ENCODE measurements around the gene CFLAR.
"Not testable (repeated sequence)": the region's sequence is repeated elsewhere in the genome, so short reads cannot be mapped to it uniquely, and the experiment has no call there.

CFLAR gene

DNA sequence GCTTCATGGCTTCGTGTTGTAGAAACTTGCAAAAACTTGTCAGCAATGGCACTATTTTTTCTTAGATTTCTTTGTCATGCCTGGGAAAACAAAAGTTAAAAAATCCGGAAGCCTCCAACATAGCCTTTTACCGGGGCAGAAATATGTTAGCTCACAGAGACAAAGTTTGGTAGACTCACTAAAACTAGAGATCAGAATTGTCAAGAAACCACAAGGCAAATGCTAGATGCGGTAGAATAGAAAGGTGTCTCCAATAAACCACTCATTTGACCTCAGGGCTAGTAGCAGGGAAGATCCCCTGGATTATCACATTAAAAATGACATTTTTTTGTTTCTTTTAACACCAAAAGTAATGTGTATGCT, 67.4 kb downstream of the CFLAR start:
- FAIRE-seq, result no peak

DNA sequence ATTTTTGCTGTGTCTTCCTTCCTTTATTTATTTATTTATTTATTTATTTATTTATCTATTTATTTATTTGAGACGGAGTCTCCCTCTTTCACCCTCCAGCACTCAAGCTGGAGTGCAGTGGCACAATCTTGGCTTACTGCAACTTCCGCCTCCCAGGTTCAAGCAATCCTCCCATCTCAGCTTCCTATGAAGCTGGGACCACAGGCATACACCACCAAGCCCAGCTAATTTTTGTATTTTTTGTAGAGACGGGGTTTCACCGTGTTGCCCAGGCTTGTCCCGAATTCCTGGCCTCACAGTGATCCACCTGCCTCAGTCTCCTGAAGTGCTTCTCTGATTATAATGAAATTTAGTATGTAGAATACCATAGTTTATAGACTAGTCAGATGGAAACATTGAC, 67.9 kb downstream of the CFLAR start:
- not testable (repeated sequence) for FAIRE-seq

DNA sequence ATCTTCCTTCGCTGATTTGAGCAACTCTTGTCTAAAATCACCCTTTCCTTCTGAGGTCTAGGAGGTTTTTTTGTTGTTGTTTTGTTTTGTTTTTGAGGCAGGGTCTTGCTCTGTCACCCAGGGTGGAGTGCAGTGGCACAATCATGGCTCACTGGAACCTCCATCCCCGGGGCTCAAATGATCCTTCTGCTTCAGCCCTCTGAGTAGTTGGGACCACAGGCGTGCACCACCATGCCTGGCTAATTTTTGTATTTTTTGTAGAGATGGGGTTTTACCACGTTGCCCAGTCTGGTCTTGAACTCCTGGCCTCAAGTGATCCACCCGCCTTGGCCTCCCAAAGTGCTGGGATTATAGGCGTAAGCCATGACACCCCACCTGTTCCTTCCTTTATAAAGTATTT, 68.3 kb downstream of the CFLAR start:
- not testable (repeated sequence) for FAIRE-seq

DNA sequence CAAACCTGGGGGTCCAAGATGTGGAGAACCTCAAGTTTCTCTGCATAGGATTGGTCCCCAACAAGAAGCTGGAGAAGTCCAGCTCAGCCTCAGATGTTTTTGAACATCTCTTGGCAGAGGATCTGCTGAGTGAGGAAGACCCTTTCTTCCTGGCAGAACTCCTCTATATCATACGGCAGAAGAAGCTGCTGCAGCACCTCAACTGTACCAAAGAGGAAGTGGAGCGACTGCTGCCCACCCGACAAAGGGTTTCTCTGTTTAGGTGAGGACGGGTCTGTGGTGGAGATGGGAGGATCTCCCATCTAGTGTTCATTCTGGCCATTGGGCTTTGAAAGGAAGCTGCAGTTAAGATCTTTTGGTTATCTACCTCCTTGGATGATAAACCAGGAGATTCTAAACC, 69.9 kb downstream of the CFLAR start:
- no peak for FAIRE-seq

DNA sequence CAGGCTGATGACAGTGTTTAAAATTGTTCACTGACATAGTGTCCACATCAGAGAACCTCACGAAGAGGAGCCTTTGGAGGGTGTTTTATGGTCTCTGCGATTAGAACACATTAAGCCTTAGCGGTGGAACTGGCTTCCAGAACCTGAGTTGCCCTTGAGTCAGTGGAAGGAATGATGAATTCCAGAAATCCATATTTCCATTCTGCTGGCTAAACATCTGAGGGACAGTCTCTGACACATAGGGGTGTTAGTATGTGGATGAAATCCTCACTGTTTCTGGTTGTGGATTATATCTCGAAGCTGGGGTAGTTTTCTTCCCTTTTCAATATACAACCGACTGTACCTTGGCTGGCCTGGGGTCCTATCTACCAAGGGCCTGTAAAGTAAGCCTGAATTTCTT, 71.0 kb downstream of the CFLAR start:
- no peak for FAIRE-seq

DNA sequence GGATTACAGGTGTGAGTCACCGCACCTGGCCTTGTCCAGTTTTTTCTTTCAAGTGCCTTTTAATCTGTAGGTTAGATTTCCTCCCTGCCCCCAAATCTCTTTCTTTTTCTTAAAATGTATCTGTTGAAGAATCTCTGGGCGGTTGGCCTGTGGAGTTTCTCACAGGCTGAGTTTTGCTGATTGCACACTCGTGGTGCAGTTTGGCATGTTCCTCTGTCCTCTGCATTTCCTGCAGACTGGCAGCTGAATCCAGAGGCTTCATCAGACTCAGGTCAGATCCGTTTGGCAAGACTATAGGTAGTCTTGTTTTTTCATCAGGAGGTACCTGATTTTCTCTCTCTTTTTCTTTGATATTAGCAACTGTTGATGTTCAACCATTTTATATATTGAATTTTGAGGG, 72.5 kb downstream of the CFLAR start:
- no peak for FAIRE-seq

DNA sequence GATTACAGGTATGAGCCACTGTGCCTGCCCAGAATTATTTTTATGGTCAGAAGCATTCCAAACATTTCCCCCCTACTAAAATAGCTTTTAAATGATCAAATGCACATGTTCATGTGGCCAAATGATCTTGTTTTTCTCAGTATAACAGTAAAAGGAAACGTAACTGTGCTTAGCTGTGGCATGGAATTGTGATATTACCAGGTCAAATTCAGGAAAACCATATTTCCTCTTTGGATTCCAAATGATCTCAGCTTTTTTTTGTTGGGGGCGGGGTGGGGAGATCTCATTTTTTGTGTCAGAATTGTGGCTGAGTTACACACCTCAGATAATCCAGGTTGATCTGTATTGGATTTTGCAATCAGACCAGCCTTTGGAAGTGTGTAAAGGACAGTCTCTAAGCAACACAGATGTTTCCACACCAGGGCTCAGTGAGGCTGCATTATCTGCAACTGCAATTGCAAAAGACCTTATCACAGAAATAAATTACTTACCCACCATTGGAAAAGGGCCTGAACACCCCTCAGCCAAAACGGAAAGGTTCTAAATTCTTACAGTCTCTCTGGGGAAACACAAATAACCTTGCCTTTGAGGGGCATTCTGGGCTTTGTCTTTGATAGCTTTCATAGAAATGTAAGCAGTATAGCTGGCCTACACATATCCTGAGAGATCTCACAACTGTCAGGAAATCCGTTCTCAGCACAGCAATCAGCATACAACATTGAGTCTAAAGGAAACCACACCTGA, 75.3 kb downstream of the CFLAR start:
- FAIRE-seq, result no peak

DNA sequence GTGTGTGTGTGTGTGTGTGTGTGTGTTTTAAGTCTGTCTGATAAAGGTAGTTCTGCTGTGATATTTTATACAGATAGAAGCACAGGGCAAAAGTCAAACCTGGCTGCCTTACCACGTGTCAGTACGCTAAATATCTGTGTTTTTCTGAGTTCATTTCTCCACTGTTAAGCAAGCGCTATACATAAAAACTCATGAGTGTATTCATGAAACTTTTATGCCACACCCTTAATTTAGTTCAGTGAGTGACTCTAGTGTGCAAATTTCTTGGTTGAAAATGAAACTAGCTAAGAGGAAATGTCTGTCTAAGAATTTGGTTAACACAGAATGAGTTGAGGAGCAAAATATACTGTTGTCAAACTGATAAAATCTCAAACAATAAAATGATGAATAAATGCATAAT, 78.1 kb downstream of the CFLAR start:
- no peak for FAIRE-seq

DNA sequence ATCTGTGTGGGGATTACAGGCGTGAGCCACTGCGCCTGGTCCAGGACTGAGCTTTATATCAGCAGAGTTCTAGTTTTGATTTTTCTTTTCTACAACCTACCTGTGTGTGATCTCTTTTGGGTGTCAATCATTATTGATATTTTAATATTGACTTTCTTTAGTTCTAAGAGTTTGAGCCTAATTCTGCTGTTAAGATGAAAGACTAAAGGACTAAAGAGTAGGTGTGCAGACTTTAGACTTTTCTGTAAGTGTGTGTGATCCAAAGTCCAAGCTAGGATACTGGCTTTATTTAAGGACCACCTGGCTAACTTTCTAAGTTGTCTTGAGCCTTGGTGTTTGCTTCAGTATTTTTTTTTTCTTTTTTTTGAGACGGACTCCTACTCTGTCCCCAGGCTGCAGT, 79.4 kb downstream of the CFLAR start:
- FAIRE-seq, result no peak

DNA sequence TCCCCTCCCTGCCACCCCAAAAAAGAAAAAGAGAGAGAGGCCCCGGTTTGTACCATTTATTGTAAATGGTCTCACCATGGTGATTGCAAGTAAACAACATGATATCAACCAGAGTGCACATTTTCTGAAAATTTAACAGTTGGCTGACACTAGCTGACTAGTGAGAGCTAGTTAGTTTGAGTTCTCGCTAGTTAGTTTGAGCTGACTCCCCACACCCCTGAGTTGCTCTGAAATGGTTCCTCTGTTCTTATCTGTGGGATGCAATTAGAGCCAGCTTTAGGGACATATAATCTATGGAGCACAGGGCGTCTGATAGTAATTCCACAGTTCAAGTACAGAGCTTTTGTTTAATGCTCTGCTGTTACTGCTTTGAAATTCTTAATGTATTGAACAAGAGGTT, 80.0 kb downstream of the CFLAR start:
- no peak for FAIRE-seq

DNA sequence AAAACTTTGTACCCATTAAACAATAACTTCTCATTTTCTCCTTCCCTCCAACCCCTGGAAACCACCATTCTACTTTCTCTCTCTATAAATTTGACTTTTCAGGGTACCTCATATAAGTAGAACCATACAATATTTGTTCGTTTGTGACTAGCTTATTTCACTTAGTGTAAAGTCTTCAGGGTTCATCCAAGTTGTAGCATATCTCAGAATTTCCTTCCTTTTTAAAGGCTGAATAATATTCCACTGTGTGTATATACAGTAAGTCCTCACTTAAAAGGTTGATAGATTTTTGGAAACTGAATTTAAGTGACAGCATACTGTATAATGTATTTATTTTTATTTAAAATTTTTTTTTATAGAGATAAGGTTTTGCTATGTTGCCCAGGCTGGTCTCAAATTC, 80.8 kb downstream of the CFLAR start:
- FAIRE-seq, result no peak

DNA sequence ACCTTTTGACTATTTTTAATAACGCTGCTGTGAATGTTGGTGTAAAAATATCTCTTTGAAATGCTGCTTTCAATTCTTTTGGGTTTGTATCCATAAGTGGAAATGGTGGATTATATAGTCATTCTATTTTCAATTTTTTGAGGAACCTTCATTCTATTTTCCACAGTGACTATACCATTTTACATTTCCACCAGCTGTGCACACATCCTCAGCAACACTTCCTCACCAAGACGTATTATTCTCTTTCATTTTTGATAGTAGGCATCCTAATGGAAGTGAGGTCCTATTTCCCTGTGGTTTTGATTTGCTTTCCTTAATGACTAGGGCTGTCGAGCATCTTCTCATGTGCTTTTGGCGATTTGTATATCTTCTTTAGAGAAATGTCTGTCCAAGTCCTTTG, 81.8 kb downstream of the CFLAR start:
- no peak for FAIRE-seq

DNA sequence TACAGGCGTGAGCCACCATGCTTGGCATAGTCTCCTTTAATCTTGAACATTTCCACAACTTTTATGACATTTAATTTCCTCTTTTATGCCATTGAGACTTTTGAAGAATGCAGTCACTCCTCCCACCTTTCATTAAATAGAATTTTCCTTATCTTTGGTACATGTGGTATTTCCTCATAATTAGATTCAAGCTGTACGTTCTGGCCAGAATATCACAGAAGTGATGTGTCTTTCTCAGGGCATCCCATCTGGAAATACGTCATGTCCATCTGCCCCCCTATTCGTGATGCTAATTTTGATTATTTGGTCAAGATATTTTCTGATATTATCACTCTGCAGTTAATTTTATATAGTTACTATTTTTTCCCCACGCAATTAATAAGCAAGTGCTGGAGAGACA, 83.9 kb downstream of the CFLAR start:
- no peak for FAIRE-seq

DNA sequence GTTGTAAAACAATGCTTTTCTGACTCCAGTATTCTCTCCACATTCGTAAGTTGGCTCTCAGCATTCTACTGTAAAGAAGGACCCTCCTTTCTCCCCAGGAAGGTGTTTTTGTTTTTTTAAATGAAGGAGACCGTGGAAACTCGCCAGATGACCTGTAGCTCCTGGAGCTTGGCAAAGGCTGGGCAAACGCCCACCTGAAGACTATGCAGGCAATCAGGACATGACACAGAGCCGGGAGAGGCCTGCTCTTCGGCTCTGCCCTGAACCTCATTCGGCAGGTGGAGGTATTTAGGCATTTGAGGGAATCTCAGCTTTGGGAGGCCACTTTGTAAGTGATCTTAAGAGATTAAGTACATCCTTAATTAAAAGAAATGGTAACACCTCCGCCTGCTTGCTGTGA, 84.4 kb downstream of the CFLAR start:
- no peak for FAIRE-seq

DNA sequence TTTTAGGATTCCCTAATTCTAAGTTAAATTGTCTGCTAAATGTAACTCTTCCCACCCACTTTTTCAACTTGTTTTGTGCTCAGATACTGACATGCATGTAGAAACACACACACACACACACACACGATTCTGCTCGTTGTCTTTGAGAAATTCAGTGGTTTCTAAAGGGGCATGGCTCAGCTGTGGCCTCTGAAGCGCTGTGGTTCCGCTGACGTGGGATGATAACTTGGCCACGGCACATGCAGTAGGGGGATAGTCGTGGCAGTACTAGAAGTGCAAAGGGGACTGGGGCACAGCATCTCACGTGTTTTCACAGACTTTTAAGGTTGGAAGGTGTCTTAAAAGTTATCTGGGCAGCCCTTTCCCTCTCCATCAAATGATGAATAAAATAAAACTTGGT, 85.4 kb downstream of the CFLAR start:
- no peak for FAIRE-seq

DNA sequence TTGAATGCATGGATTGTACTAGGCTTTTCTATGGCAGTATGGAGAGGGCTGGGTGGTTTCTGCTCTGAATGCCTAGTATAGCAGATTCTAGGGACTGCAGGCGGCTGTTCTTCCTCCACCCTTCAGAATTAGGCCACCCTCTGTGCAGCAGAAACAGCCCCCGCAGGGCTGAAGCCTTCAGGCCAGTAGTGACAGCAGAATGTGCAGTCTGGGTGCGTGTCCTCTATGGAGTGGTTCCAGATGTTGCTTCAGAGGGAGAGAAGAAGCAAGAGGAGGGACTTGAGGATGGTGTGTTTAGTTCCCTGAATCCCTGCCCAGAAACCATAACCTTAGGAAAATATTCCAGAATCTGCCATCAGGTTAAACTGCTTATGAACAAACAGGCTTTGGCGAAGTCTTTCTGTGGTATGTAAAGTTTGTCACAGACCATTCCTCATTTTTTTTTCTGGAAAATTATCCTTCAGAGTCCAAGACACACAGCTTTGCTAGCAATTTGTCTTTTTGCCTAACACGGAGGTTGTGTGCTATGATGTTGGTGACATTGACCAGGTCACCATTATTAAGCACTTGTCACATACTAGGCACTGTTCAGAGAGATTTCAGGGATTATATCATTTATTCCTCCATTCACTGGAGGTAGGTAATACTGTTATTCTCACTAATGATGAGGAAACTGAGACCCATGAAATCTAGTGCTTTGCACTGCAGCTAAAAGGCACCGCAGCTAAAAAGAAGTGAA, 88.1 kb downstream of the CFLAR start:
- FAIRE-seq, result no peak

DNA sequence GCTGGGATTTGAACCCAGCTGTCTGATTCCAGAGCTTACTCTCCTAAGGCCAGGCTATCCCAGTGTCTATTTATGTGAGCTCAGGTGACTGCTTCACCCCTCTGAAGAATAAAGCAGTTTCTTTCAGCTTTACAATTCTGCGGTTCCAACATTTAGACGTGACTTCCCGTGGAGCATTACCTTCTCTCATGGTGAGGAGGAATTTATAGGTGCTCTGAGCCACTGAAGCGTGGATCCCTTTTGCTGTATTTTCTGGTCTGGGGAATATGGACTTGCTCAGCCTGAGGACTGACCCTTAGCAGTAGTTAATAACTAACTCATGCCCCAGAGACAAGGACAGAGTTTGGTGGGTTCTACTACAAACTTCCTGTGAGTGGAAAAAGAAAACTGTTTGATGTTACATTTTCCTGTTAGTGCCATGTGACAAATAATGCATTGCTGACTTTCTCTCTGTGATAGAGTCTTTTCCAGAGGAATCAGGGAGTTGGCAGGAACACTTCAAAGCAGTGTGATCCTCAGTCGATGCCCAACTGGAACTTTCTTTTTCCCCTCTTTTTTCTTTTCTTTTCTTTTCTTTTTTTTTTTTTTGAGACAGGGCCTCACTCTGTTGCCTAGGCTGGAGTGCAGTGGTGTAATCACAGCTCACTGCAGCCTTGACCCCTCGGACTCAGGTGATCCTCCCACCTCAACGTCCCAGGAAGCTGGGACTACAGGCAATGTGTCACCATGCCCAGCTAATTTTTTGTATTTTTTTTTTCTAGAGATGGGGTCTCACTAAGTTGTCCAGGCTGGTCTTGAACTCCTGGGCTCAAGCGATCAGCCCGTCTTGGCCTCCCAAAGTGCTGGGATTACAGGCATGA, 88.9 kb downstream of the CFLAR start:
- FAIRE-seq, result no peak

DNA sequence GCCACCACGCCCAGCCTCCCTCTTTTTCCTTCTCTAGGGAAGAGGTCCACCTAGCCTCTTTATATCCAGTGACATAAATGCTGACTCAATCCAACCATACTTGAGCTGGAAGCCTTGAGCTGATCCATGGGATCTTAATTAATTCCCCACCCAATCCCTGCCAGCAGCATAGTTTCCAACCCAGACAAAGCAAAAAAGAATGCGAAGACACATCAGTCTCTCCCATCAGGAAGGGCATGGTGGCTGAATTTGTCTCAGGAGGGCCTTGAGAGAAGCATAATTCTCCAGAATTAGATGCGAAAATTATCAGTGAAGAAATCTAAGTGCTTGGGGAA, 89.5 kb downstream of the CFLAR start:
- FAIRE-seq, result no peak

DNA sequence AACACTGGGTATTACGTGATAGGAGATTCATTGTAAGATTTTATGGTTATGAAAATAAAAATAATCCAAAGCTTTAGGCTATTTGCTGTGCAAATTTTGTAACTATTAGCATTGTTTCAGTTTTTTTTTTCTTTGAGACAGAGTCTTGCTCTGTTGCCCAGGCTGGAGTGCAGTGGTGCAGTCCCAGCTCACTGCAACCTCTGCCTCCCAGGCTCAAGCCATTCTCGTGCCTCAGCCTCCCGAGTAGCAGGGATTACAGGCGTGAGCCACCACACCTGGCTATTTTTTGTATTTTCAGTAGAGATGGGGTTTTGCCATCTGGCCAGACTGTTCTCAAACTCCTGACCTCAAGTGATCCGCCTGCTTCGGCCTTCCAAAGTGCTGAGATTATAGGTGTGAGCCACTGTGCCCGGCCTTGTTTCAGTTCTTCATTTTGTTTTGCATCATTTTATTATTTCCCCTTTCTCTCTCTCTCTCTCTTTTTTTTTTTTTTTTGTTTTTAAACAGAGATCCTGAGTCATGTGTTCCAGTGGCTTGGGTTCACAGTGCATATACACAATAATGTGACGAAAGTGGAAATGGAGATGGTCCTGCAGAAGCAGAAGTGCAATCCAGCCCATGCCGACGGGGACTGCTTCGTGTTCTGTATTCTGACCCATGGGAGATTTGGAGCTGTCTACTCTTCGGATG, 92.7 kb downstream of the CFLAR start:
- FAIRE-seq, result no peak

DNA sequence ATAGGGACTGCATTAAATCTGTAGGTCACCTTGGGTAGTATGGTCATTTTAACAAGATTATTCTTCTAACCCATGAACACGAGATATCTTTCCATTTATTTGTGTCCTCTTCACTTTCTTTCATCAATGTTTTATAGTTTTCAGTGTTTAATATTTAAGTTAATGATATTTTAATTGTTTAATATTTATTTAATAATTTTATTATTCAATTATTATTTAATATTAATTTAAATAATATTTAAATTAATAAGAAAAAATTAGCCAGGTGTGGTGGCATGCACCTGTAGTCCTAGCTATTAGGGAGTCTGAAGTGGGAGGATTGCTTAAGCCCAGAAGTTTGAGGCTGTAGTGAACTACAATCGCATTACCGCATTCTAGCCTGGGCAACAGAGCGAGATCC, 100.0 kb downstream of the CFLAR start:
- FAIRE-seq, result no peak

DNA sequence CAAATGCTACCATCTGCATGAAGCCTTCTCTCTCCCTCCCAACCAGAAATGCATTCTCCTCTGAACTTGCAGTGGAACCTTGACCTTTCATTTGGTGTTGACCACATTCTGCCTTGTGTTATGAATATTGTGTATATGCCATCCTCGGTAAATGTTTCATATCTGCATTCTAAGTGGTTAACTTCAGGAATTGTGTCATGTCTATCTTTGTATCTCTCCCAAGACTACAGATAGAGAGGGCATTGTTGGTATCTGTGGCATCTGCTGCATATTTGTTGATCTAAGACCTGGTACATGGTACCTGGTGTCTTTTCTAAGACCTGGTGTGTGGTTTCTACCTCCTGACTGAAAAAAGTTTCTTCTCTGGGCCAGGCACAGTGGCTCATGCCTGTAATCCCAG, 101.0 kb downstream of the CFLAR start:
- no peak for FAIRE-seq

DNA sequence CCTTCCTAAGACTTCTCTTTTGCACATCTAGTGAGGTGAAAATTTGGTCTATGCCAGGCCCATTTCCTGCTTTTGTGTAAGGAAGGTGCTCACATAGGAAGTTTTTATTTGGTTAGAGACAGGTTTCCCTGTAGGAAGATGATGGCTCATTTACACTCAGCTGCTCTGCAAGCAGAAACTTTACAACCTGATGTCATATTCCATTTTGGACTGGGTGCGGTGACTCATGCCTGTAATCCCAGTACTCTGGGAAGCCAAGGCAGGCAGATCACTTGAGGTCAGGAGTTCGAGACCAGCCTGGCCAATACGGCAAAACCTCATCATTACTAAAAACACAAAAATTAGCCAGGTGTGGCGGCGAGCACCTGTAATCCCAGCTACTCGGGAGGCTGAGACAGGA, 102.8 kb downstream of the CFLAR start:
- FAIRE-seq, result no peak

DNA sequence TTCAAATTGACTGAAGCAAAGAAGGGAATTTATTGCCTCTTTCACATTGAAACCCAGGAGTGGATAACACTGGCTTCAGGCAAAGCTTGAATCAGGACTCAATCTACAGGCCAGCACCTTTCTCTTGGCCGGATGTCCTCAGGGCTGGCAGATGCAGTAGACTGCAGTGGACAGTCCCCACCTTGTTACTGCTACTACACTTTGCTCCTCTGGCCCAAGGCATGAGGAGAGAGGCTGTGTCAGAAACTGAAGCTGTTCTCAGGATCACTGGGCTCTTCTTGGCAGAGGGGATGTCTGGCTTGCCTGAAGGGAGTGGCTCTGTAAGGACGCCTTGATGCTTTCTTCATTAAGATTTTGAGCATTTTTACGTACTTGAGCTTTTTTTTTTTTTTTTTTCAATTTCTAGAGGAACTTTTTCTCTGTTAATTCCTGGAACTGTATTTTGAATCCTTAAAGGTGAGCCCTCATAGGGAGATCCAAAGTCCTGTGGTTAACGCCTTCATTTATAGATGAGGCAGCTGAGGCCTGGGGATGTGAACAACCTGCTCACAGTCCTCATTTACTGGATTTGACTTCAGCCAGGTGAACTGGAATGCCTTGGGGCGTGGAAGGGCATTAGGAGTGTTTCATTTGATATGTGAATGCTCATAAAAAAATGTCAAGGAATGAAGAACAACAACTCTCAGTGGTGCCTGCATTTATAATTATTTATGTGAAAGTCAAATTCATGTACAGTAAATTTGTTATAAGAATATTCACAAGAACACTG, 103.5 kb downstream of the CFLAR start:
- FAIRE-seq, result no peak
